MCF 10A (cell line): ENCODE results near the gene SNX4. TPM values are rescaled to one million over a fixed set of nuclear protein-coding genes. Genes with fewer than 3 reads are reported as not detected.

Experiments
- BruUV-seq: library from RNA; stranded (reverse); fragments of 400-500 nt; replicated peaks from 2 replicates; lab custom pipeline; 2021; lab: Mats Ljungman, UMichigan
- CTCF ChIA-PET: fragments of 300-600 bp; sonication (Branson Sonifier 250); formaldehyde crosslinking; extraction: SDS; loops from one replicate; lab custom pipeline; 2021; ENCODE audit warnings: antibody characterized with exemption, inconsistent platforms; lab: Yijun Ruan, JAX
- POLR2A ChIA-PET: fragments of 300-600, 350-650 bp; sonication (Branson Sonifier 250); formaldehyde crosslinking; extraction: SDS; loops from one replicate; lab custom pipeline; 2020; ENCODE audit warnings: antibody characterized with exemption, inconsistent platforms; lab: Yijun Ruan, JAX
- DNase-seq: peaks from one replicate; pipeline ENCODE4 v3.0.0-alpha.2; 2018; ENCODE audit not compliant: unreplicated experiment
- H3K27ac Mint-ChIP-seq: one replicate; pipeline ENCODE4 v1.8.0; 2022; ENCODE audit warnings: mild to moderate bottlenecking, low read depth, mixed read lengths; ENCODE audit not compliant: unreplicated experiment
- H3K27me3 Mint-ChIP-seq: one replicate; pipeline ENCODE4 v1.8.0; 2022; ENCODE audit warnings: mixed read lengths; ENCODE audit not compliant: insufficient read depth, unreplicated experiment
- H3K36me3 Mint-ChIP-seq: one replicate; pipeline ENCODE4 v1.8.0; 2022; ENCODE audit warnings: mild to moderate bottlenecking, moderate library complexity, mixed read lengths; ENCODE audit not compliant: insufficient read depth, unreplicated experiment
- H3K4me1 Mint-ChIP-seq: one replicate; pipeline ENCODE4 v1.8.0; 2022; ENCODE audit warnings: mixed read lengths; ENCODE audit not compliant: insufficient read depth, unreplicated experiment
- H3K4me3 Mint-ChIP-seq: one replicate; pipeline ENCODE4 v1.8.0; 2022; ENCODE audit warnings: mild to moderate bottlenecking, moderate library complexity, mixed read lengths; ENCODE audit not compliant: unreplicated experiment
- H3K9me3 Mint-ChIP-seq: one replicate; pipeline ENCODE4 v1.8.0; 2022; ENCODE audit warnings: mixed read lengths; ENCODE audit not compliant: unreplicated experiment
- CTCF ChIP-seq: fragments of 200-600 bp; IDR thresholded peaks from one replicate; pipeline ENCODE4 v1.8.0; 2022; ENCODE audit warnings: antibody characterized with exemption, mild to moderate bottlenecking; ENCODE audit not compliant: unreplicated experiment
- intact Hi-C: fragments of 100-400 bp; cut with micrococcal nuclease; formaldehyde crosslinking; loops from 2 replicates; pipeline ENCODE4 v1.14.1; 2022
- total RNA-seq: library from RNA; stranded (reverse); gene quantifications from 2 replicates; pipeline ENCODE4 v1.2.3, GENCODE V29; 2022

Gene SNX4
- total RNA-seq, 1 experiment from 2014 or later, result 20.4 TPM

- H3K27me3 Mint-ChIP-seq, result no peaks in the 10 kb centered on the region
- no peak for DNase-seq
- no TSS peak for BruUV-seq
- H3K4me1 Mint-ChIP-seq, result peaks cover 19% of the 10 kb centered on the region
- no peaks in the 10 kb centered on the region for H3K9me3 Mint-ChIP-seq
- POLR2A ChIA-PET, result interaction anchor here (0.7 to 0.8 kb wide), 2 partner anchors 8 to 19 kb away, joined by 3 to 4 read pairs; no protein-coding TSS in a partner anchor
- CTCF ChIA-PET, result interaction anchor here (0.6 to 2.5 kb wide), 4 partner anchors 10 to 456 kb away, joined by 3 to 9 read pairs (median 4); no protein-coding TSS in a partner anchor
- intact Hi-C loops, result loop anchor here (5.0 to 10.0 kb wide), 2 partner anchors 55 to 207 kb away; partner anchors contain the start of gene ZNF148
- no peak for TF ChIP-seq CTCF
- H3K36me3 Mint-ChIP-seq, result peaks cover 6% of the 10 kb centered on the region
- no peak overlapping the region for H3K27ac Mint-ChIP-seq
- H3K4me3 Mint-ChIP-seq, result no peak overlapping the region
Measured at GRCh38 chr3:125431912-125432790, 87.9 kb downstream of the SNX4 start.

- no peaks in the 10 kb centered on the region for H3K9me3 Mint-ChIP-seq
- no peak for DNase-seq
- peaks cover 6% of the 10 kb centered on the region for H3K36me3 Mint-ChIP-seq
- H3K27ac Mint-ChIP-seq, result no peak overlapping the region
- no peak overlapping the region for H3K4me3 Mint-ChIP-seq
- intact Hi-C loops, result loop anchor here (5.0 to 10.0 kb wide), 2 partner anchors 54 to 207 kb away; partner anchors contain the start of gene ZNF148
- H3K4me1 Mint-ChIP-seq, result peaks cover 19% of the 10 kb centered on the region
- H3K27me3 Mint-ChIP-seq, result no peaks in the 10 kb centered on the region
- ChIA-PET CTCF (interaction anchor here (2.5 kb wide), 1 partner anchor 436 kb away, joined by 9 read pairs; no protein-coding TSS in a partner anchor), POLR2A (interaction anchor here (0.7 kb wide), 1 partner anchor 8 kb away, joined by 4 read pairs; no protein-coding TSS in a partner anchor)
- no peak for TF ChIP-seq CTCF
- no TSS peak for BruUV-seq
Measured at GRCh38 chr3:125431391-125431790, 88.6 kb downstream of the SNX4 start.

GRCh38 chr3:125428216-125428830 is 91.7 kb downstream of the SNX4 start:
- POLR2A ChIA-PET, result interaction anchor here (0.6 kb wide), 1 partner anchor 76 kb away, joined by 3 read pairs; no protein-coding TSS in a partner anchor
- DNase-seq, result no peak
- H3K36me3 Mint-ChIP-seq, result no peaks in the 10 kb centered on the region
- no peaks in the 10 kb centered on the region for H3K9me3 Mint-ChIP-seq
- H3K27me3 Mint-ChIP-seq, result no peaks in the 10 kb centered on the region
- H3K4me1 Mint-ChIP-seq, result peaks cover 10% of the 10 kb centered on the region
- TF ChIP-seq CTCF, result no peak
- no peak overlapping the region for H3K27ac Mint-ChIP-seq
- CTCF ChIA-PET, result interaction anchor here (0.6 to 1.0 kb wide), 3 partner anchors 12 to 46 kb away, joined by 3 to 6 read pairs (median 3); no protein-coding TSS in a partner anchor
- BruUV-seq, result no TSS peak
- no peak overlapping the region for H3K4me3 Mint-ChIP-seq
- intact Hi-C loops, result no loop called here
